ENCODE data around the gene GJD3. TPM values are rescaled to one million over a fixed set of nuclear protein-coding genes. Genes with fewer than 3 reads are reported as not detected.

Gene GJD3
- total and polyA plus RNA-seq, 2 experiments from 2014 or later: 0.48 to 4.6 TPM

GRCh38 chr17:40315678-40316570, 48.6 kb downstream of the GJD3 start:
- Histone ChIP-seq H3K4me3 (no peak overlapping the region), H3K27me3 (no peaks in the 10 kb centered on the region), H3K27ac (peak overlapping the region; percentile 82), H3K9me3 (ENCODE audit: low read depth) (no peaks in the 10 kb centered on the region), H3K4me1 (ENCODE audit: low read depth) (peaks cover 79% of the 10 kb centered on the region), H3K36me3 (no peaks in the 10 kb centered on the region)
- DNase-seq (ENCODE audit: low read depth in 1 of 2, low spot score in 1 of 2): no peak
- TF ChIP-seq CTCF (IDR thresholded peaks at IDR 0.05; ENCODE audit: low read depth, low read length): no peak

- H3K27ac ChIP-seq: peak overlapping the region; percentile 82
- no peak overlapping the region for H3K4me3 ChIP-seq
- no peaks in the 10 kb centered on the region for H3K36me3 ChIP-seq
- H3K4me1 ChIP-seq (ENCODE audit: low read depth): peaks cover 82% of the 10 kb centered on the region
- no peak for TF ChIP-seq CTCF (IDR thresholded peaks at IDR 0.05; ENCODE audit: low read depth, low read length)
- H3K9me3 ChIP-seq (ENCODE audit: low read depth): no peaks in the 10 kb centered on the region
- H3K27me3 ChIP-seq: no peaks in the 10 kb centered on the region
- DNase-seq (ENCODE audit: low read depth in 1 of 2, low spot score in 1 of 2): no peak
Measured at GRCh38 chr17:40315206-40315605, 49.3 kb downstream of the GJD3 start.

DNA sequence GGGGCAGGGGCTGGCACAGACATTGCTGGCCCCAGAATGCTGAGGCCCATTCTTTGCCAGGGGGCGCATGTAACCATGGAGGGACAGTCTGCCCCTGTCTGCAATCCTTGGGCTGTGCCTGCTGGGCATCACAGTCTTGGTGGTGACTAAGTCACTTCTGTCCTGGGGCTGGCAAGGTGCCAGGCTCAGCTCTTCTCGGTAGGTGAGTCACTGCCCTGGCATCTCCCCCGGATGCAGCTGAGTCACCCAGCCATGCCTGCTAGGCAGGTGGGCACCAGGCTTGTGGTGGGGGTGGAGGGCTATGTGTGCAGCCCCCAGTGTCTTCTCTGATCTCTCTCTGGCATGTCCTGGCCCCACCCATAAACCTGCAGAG, 50.0 kb downstream of the GJD3 start:
- H3K9me3 ChIP-seq (ENCODE audit: low read depth): no peaks in the 10 kb centered on the region
- H3K27me3 ChIP-seq: no peaks in the 10 kb centered on the region
- peaks cover 81% of the 10 kb centered on the region for H3K4me1 ChIP-seq (ENCODE audit: low read depth)
- H3K27ac ChIP-seq: no peak overlapping the region
- H3K36me3 ChIP-seq: no peaks in the 10 kb centered on the region
- TF ChIP-seq CTCF (IDR thresholded peaks at IDR 0.05; ENCODE audit: low read depth, low read length): no peak
- H3K4me3 ChIP-seq: no peak overlapping the region
- peak in 1 of 2 donors; percentile 81 for DNase-seq (ENCODE audit: low read depth in 1 of 2, low spot score in 1 of 2)

DNA sequence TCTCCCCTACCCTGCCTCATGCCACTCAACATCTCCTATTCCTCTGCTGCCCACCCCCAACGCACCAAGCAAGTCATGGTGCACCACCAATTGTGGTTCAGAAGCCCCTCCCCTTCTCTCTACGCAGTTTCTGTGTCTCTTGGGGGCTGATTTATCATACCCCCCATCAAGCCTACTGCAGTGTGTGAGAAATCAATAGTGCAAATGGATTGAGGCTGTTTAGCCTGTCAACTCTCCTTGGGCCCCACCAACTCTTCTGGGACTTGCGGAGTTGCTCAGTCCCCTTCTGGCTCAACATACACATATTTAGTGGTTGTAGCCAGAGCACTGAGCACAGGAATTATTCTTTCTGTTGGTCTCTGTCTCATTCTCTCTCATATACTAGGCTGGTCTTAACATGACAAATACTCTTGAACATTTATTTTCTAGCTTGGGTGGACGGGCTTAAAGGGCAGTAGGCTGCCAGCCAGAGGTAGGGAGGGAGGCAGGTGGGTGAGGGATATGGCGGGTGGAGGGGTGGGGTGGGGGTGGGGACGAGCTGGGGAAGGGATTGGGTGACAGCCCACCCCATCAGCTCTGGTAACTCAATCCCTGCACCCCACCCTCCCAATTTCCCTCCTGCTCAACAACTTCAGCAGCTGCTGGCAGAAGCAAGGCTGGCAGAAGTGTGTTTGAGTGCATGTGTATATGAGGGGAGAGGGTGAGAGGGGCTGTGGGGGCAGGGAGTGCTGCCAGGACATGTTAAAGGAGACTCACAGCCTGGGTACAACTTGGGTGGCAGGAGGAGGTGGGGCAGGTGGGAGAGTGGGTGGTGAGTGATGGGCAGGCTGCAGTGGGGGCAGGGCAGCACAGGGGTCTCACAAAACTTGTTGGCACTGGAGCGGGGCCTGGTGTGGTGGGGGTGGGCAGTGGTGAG, 50.6 kb downstream of the GJD3 start:
- DNase-seq (ENCODE audit: low read depth in 1 of 2, low spot score in 1 of 2): no peak
- no peak overlapping the region for H3K4me3 ChIP-seq
- TF ChIP-seq CTCF (IDR thresholded peaks at IDR 0.05; ENCODE audit: low read depth, low read length): no peak
- no peaks in the 10 kb centered on the region for H3K36me3 ChIP-seq
- no peaks in the 10 kb centered on the region for H3K27me3 ChIP-seq
- H3K9me3 ChIP-seq (ENCODE audit: low read depth): no peaks in the 10 kb centered on the region
- peaks cover 77% of the 10 kb centered on the region for H3K4me1 ChIP-seq (ENCODE audit: low read depth)
- peak overlapping the region; percentile 79 for H3K27ac ChIP-seq

Other genes with a start within 250 kb of the GJD3 start
- 96.8 and 104 TPM in 2 replicates for gene MSL1, start 242.8 kb downstream of the GJD3 start, total RNA-seq
- 27.3 and 33.2 TPM in 2 replicates for gene MSL1, start 242.8 kb downstream of the GJD3 start, polyA plus RNA-seq
- gene CASC3, start 224.2 kb downstream of the GJD3 start, total RNA-seq: 32.5 and 49.9 TPM in 2 replicates
- gene CASC3, start 224.2 kb downstream of the GJD3 start, polyA plus RNA-seq: 54.6 and 95.1 TPM in 2 replicates
- 7.1 and 12.2 TPM in 2 replicates for gene RAPGEFL1, start 187.3 kb downstream of the GJD3 start, total RNA-seq
- gene RAPGEFL1, start 187.3 kb downstream of the GJD3 start, polyA plus RNA-seq: 10.1 and 10.6 TPM in 2 replicates
- 7.1 and 9.5 TPM in 2 replicates for gene WIPF2, start 145.4 kb downstream of the GJD3 start, total RNA-seq
- 20.0 and 21.8 TPM in 2 replicates for gene WIPF2, start 145.4 kb downstream of the GJD3 start, polyA plus RNA-seq
- gene CDC6, start 76.9 kb downstream of the GJD3 start, total RNA-seq: 7.7 and 16.1 TPM in 2 replicates
- gene CDC6, start 76.9 kb downstream of the GJD3 start, polyA plus RNA-seq: 7.2 and 20.1 TPM in 2 replicates
- 58.9 and 61.3 TPM in 2 replicates for gene RARA, start 55.6 kb downstream of the GJD3 start, total RNA-seq
- gene RARA, start 55.6 kb downstream of the GJD3 start, polyA plus RNA-seq: 33.2 and 43.4 TPM in 2 replicates
- gene TOP2A, start 53.2 kb upstream of the GJD3 start, total RNA-seq: 11.1 and 127 TPM in 2 replicates
- 21.7 and 168 TPM in 2 replicates for gene TOP2A, start 53.2 kb upstream of the GJD3 start, polyA plus RNA-seq
- gene IGFBP4, start 78.7 kb upstream of the GJD3 start, total RNA-seq: 41.7 and 87.4 TPM in 2 replicates
- gene IGFBP4, start 78.7 kb upstream of the GJD3 start, polyA plus RNA-seq: 109 and 215 TPM in 2 replicates
- not detected in 2 replicates for gene TNS4, start 136.9 kb upstream of the GJD3 start, total RNA-seq
- gene TNS4, start 136.9 kb upstream of the GJD3 start, polyA plus RNA-seq: not detected in 2 replicates
- gene CCR7, start 200.7 kb upstream of the GJD3 start, total RNA-seq: 0.28 TPM in 1 of 2 replicates, not detected in the other
- gene CCR7, start 200.7 kb upstream of the GJD3 start, polyA plus RNA-seq: 0.57 TPM in 1 of 2 replicates, not detected in the other